ENCODE data around the gene MAGI1. TPM values are rescaled to one million over a fixed set of nuclear protein-coding genes. Genes with fewer than 3 reads are reported as not detected.

The MAGI1 gene
- total RNA-seq, 1 experiment from 2014 or later = 38.6 TPM

- H3K27me3 ChIP-seq (ENCODE audit: insufficient read depth, low read length) = no peaks in the 10 kb centered on the region
- H3K79me2 ChIP-seq (ENCODE audit: insufficient read depth, low read length) = no peaks in the 10 kb centered on the region
- no peak overlapping the region for H3K9ac ChIP-seq (ENCODE audit: low read length)
- ChIA-PET CTCF (interaction anchor here (0.5 kb wide), 1 partner anchor 134 kb away, joined by 3 read pairs; no protein-coding TSS in a partner anchor), RAD21 (ENCODE audit: low non-redundant PET in 1 of 2, low total read pairs in 2 of 2, uncharacterized antibody in 2 of 2, unreplicated experiment in 2 of 2) (no interaction called here), POLR2A (no interaction called here)
- no peaks in the 10 kb centered on the region for H3K9me3 ChIP-seq (ENCODE audit: control insufficient read depth in 1 of 2, insufficient read depth in 1 of 2, low read depth in 1 of 2, low read length in 2 of 2)
- no TSS peak for BruUV-seq (replicated peaks)
- H2AFZ ChIP-seq (ENCODE audit: low read depth, low read length, poor library complexity, severe bottlenecking) = no peak overlapping the region
- no peak overlapping the region for H3K27ac ChIP-seq (ENCODE audit: low read depth, low read length)
- H3K4me1 ChIP-seq (ENCODE audit: control insufficient read depth in 1 of 2, insufficient read depth in 2 of 2, low read length in 2 of 2) = no peaks in the 10 kb centered on the region
- no peak overlapping the region for H3K4me2 ChIP-seq (ENCODE audit: low read length)
- H3K9me2 ChIP-seq (ENCODE audit: insufficient read depth) = no peaks in the 10 kb centered on the region
- H3K36me3 ChIP-seq (ENCODE audit: control insufficient read depth in 1 of 2, insufficient read depth in 2 of 2, low read length in 2 of 2) = no peaks in the 10 kb centered on the region
- TF ChIP-seq YY1 (IDR thresholded peaks at IDR 0.05; ENCODE audit: extremely low read depth, insufficient replicate concordance, low read depth, low read length) = no peak
- no peak for TF ChIP-seq SP1 (IDR thresholded peaks at IDR 0.05; ENCODE audit: low read depth)
- TF ChIP-seq, protein P1, sequence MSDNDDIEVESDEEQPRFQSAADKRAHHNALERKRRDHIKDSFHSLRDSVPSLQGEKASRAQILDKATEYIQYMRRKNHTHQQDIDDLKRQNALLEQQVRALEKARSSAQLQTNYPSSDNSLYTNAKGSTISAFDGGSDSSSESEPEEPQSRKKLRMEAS (IDR thresholded peaks at IDR 0.05) = no peak
- TF ChIP-seq, protein P2, sequence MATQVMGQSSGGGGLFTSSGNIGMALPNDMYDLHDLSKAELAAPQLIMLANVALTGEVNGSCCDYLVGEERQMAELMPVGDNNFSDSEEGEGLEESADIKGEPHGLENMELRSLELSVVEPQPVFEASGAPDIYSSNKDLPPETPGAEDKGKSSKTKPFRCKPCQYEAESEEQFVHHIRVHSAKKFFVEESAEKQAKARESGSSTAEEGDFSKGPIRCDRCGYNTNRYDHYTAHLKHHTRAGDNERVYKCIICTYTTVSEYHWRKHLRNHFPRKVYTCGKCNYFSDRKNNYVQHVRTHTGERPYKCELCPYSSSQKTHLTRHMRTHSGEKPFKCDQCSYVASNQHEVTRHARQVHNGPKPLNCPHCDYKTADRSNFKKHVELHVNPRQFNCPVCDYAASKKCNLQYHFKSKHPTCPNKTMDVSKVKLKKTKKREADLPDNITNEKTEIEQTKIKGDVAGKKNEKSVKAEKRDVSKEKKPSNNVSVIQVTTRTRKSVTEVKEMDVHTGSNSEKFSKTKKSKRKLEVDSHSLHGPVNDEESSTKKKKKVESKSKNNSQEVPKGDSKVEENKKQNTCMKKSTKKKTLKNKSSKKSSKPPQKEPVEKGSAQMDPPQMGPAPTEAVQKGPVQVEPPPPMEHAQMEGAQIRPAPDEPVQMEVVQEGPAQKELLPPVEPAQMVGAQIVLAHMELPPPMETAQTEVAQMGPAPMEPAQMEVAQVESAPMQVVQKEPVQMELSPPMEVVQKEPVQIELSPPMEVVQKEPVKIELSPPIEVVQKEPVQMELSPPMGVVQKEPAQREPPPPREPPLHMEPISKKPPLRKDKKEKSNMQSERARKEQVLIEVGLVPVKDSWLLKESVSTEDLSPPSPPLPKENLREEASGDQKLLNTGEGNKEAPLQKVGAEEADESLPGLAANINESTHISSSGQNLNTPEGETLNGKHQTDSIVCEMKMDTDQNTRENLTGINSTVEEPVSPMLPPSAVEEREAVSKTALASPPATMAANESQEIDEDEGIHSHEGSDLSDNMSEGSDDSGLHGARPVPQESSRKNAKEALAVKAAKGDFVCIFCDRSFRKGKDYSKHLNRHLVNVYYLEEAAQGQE (IDR thresholded peaks at IDR 0.05; ENCODE audit: low read depth) = no peak
- TF ChIP-seq ZNF274 (IDR thresholded peaks at IDR 0.05; ENCODE audit: low read depth, low read length) = no peak
- no peak for TF ChIP-seq EGR1 (IDR thresholded peaks at IDR 0.05; ENCODE audit: low read depth)
- no peak for TF ChIP-seq ELF1 (IDR thresholded peaks at IDR 0.05; ENCODE audit: borderline replicate concordance, low read depth)
- DNase-seq (ENCODE audit: low read depth, low spot score) (no peak), ATAC-seq (no peak)
- H4K20me1 ChIP-seq (ENCODE audit: insufficient read depth) = peaks cover 9% of the 10 kb centered on the region; the same call in 1 of the 2 replicates
- intact Hi-C loops (cut with micrococcal nuclease) = no loop called here
- H3K4me3 ChIP-seq (replicated peaks in 1 of 2; ENCODE audit: low read depth in 1 of 2, low read length in 2 of 2) = no peak overlapping the region
Observed at GRCh38 chr3:65703820-65704219, 334.9 kb downstream of the MAGI1 start.
